Esophagus muscularis mucosa (tissue), 4 donors: ENCODE data around the gene FOXL2NB. TPM values are rescaled to one million over a fixed set of nuclear protein-coding genes. Genes with fewer than 3 reads are reported as not detected.

ENCODE experiments used
- DNase-seq: peaks from one replicate; pipeline ENCODE4 v3.0.0-alpha.2; 2017; ENCODE audit errors: extremely low spot score
- H3K27ac ChIP-seq, 4 donors: fragments of 200-600 bp; sonication (generic); replicated peaks in 1 of 4; 1 replicate in 3 of 4; 2 replicates in 1 of 4; pipeline ENCODE4 v1.5.1; 2016 to 2019; ENCODE audit warnings: mild to moderate bottlenecking in 1 of 4
- H3K27me3 ChIP-seq, 4 donors: fragments of 200-600 bp; sonication (generic); one replicate each; pipeline versions ENCODE4 v1.5.1 to v1.6.0; 2016 to 2019
- H3K36me3 ChIP-seq, 4 donors: fragments of 200-600 bp; sonication (generic); one replicate each; pipeline ENCODE4 v1.5.1; 2016 to 2019
- H3K4me1 ChIP-seq, 4 donors: fragments of 200-600 bp; sonication (generic); one replicate each; pipeline ENCODE4 v1.5.1; 2016 to 2019
- H3K4me3 ChIP-seq, 4 donors: fragments of 200-600 bp; sonication (generic); 1 replicate in 2 of 4; 2 replicates in 2 of 4; pipeline ENCODE4 v1.5.1; 2016 to 2019; ENCODE audit warnings: mild to moderate bottlenecking in 4 of 4, moderate library complexity in 1 of 4
- H3K9me3 ChIP-seq, 4 donors: fragments of 200-600 bp; sonication (generic); 1 replicate in 3 of 4; 2 replicates in 1 of 4; pipeline ENCODE4 v1.5.1; 2016 to 2019
- EP300 ChIP-seq: sonication (generic); formaldehyde crosslinking; IDR thresholded peaks from one replicate; pipeline ENCODE4 v1.6.1; 2017; ENCODE audit warnings: antibody characterized with exemption
- POLR2A ChIP-seq: fragments of 450-650 bp; IDR thresholded peaks from one replicate; pipeline ENCODE4 v1.6.1; 2017; ENCODE audit warnings: antibody characterized with exemption, moderate library complexity, mild to moderate bottlenecking, low read depth
- POLR2AphosphoS5 ChIP-seq, 2 donors: sonication (generic); formaldehyde crosslinking; IDR thresholded peaks; one replicate each; pipeline ENCODE4 v1.6.1; 2017; ENCODE audit warnings: antibody characterized with exemption in 2 of 2
- WGBS: methylation state at CpG from one replicate; pipeline ENCODE4 v1.1.5; 2018; 5-methylcytosine and 5-hydroxymethylcytosine counted together
- intact Hi-C: fragments of 100-400 bp; cut with DNase I; formaldehyde crosslinking; loops from one replicate; pipeline ENCODE4 v1.15.1; 2023
- total RNA-seq, 4 donors: library from RNA; depleted of rRNA; stranded (reverse); fragments of >200 nt; gene quantifications; one replicate each; pipeline versions ENCODE4 v1.1.0 to v1.2.1, GENCODE V29; 2016
- TF ChIP-seq, protein P1 (sequence below), 3 experiments: fragments of 200-600 bp in 2 of 3; fragments of 450-650 bp in 1 of 3; sonication (generic) in 2 of 3; IDR thresholded peaks; one replicate each; pipeline ENCODE4 v1.5.1; 2017 to 2019; ENCODE audit warnings: antibody characterized with exemption in 3 of 3, mild to moderate bottlenecking in 2 of 3, moderate library complexity in 1 of 3

The FOXL2NB gene
- total RNA-seq, 4 donors from 2014 or later: not detected

- no peak for DNase-seq
- intact Hi-C loops: loop anchor here (5.0 kb wide), 1 partner anchor 39 kb away; no protein-coding TSS in a partner anchor
Measured at GRCh38 chr3:138938056-138938876, 8.8 kb upstream of the FOXL2NB start.

DNA sequence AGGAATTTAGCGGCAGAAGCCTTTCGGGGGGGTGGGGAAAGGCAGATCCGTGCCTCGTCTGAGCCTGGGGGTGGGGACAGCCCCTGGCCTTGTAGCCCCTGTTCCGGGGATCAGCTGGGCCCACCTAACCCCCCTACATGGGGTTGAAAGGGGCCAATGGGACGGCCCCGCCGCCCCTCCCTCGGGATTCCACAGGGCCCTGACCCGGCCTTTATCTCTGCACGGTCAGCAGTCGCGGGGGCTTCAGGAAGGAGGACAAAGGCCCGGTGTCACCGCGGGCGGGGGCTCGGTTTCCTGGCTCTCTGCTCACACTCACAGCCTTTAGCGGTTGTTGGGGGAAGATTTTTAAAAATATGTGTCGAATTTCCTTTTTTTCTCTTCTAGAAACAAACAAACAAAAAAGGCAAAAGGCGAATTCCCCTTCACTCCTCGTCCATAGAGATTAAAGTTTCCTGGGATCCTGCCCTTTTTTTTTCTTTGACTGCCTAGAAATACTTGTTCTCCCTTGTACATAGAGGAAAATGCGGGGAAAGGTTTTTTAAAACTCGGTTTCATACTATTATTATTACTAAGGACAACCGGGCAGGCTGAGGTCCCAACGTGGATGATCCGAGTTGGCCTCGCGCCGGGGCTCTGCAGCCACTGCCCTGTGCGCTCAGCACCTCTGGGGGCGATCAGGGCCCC, 8.0 kb upstream of the FOXL2NB start:
- TF ChIP-seq POLR2AphosphoS5 (IDR thresholded peaks at IDR 0.05) (no peak), EP300 (no peak), POLR2A (no peak)
- TF ChIP-seq, protein P1, sequence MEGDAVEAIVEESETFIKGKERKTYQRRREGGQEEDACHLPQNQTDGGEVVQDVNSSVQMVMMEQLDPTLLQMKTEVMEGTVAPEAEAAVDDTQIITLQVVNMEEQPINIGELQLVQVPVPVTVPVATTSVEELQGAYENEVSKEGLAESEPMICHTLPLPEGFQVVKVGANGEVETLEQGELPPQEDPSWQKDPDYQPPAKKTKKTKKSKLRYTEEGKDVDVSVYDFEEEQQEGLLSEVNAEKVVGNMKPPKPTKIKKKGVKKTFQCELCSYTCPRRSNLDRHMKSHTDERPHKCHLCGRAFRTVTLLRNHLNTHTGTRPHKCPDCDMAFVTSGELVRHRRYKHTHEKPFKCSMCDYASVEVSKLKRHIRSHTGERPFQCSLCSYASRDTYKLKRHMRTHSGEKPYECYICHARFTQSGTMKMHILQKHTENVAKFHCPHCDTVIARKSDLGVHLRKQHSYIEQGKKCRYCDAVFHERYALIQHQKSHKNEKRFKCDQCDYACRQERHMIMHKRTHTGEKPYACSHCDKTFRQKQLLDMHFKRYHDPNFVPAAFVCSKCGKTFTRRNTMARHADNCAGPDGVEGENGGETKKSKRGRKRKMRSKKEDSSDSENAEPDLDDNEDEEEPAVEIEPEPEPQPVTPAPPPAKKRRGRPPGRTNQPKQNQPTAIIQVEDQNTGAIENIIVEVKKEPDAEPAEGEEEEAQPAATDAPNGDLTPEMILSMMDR (IDR thresholded peaks at IDR 0.05): no peak
- H3K36me3 ChIP-seq: no peaks in the 10 kb centered on the region
- 11% methylated on average over 27 of the region's 32 CpGs for WGBS
- no peak for DNase-seq
- H3K27me3 ChIP-seq: peaks cover 25 to 97% (median 85%) of the 10 kb centered on the region in 4 donors
- H3K27ac ChIP-seq: no peak overlapping the region
- intact Hi-C loops: loop anchor here (5.0 kb wide), 1 partner anchor 38 kb away; no protein-coding TSS in a partner anchor
- H3K4me3 ChIP-seq: peak overlapping the region in 2 of 4 donors; percentile 2 to 7
- H3K4me1 ChIP-seq: peaks cover 41 to 49% (median 47%) of the 10 kb centered on the region in 4 donors
- no peaks in the 10 kb centered on the region for H3K9me3 ChIP-seq

More at GRCh38 chr3:138938056-138938876, 8.8 kb upstream of the FOXL2NB start:
- peak overlapping the region in 2 of 4 donors; percentile 2 to 7 for H3K4me3 ChIP-seq
- peaks cover 24 to 90% (median 77%) of the 10 kb centered on the region in 4 donors for H3K27me3 ChIP-seq
- TF ChIP-seq, protein P1 (IDR thresholded peaks at IDR 0.05): no peak
- TF ChIP-seq POLR2AphosphoS5 (IDR thresholded peaks at IDR 0.05): no peak
- H3K36me3 ChIP-seq: no peaks in the 10 kb centered on the region
- WGBS: 10% methylated on average over 15 of the region's 48 CpGs
- no peaks in the 10 kb centered on the region for H3K9me3 ChIP-seq
- H3K4me1 ChIP-seq: peaks cover 40 to 47% (median 45%) of the 10 kb centered on the region in 4 donors
- no peak overlapping the region for H3K27ac ChIP-seq

- Histone ChIP-seq H3K27ac (no peak overlapping the region), H3K27me3 (peaks cover 25 to 99% (median 91%) of the 10 kb centered on the region in 4 donors), H3K36me3 (no peaks in the 10 kb centered on the region), H3K4me1 (peaks cover 48 to 56% (median 54%) of the 10 kb centered on the region in 4 donors), H3K4me3 (no peak overlapping the region), H3K9me3 (no peaks in the 10 kb centered on the region)
- TF ChIP-seq, protein P1 (IDR thresholded peaks at IDR 0.05): no peak
- TF ChIP-seq POLR2A: no peak
- intact Hi-C loops: loop anchor here (5.0 kb wide), 1 partner anchor 38 kb away; no protein-coding TSS in a partner anchor
- DNase-seq: no peak
- WGBS: 4% methylated on average over 44 of the region's 52 CpGs
Measured at GRCh38 chr3:138939561-138940241, 7.3 kb upstream of the FOXL2NB start.

DNA sequence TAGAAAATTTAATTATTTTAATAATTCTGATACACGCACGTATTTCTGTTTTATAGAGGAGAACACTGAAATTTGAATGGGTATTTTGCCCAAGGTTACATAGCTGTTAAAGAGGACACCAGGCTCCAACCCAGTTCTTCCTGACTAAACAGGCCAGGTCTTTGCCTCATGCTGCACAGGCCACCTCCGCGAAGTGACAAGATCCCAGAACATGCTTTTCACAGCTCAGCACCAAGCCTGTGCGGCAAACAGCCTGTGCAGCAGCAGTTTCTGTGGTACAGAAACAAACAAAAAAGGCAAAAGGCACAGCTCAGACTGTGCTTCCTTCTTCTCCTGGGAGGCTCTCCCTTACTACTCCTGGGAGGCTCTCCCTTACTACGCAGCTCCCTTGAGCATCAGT, 6.6 kb upstream of the FOXL2NB start:
- peaks cover 56 to 64% (median 61%) of the 10 kb centered on the region in 4 donors for H3K4me1 ChIP-seq
- WGBS: 76% methylated on average over 6 of the region's 6 CpGs
- no peaks in the 10 kb centered on the region for H3K36me3 ChIP-seq
- H3K27me3 ChIP-seq: peaks cover 25 to 100% (median 99%) of the 10 kb centered on the region in 4 donors
- no peaks in the 10 kb centered on the region for H3K9me3 ChIP-seq
- TF ChIP-seq POLR2AphosphoS5 (IDR thresholded peaks at IDR 0.05) (no peak), POLR2A (no peak), EP300 (no peak)
- TF ChIP-seq, protein P1 (IDR thresholded peaks at IDR 0.05): no peak
- H3K27ac ChIP-seq: no peak overlapping the region
- intact Hi-C loops: no loop called here
- DNase-seq: no peak
- no peak overlapping the region for H3K4me3 ChIP-seq
